HCT116 (cell line): Measurements from ENCODE around the gene HPS5. TPM values are rescaled to one million over a fixed set of nuclear protein-coding genes. Genes with fewer than 3 reads are reported as not detected.
"Not testable (repeated sequence)": the region's sequence is repeated elsewhere in the genome, so short reads cannot be mapped to it uniquely, and the experiment has no call there.

ENCODE experiments used
- ATAC-seq: fragments of 200-7000 bp; cut with Tn5 transposase; 2 replicates; pipeline ENCODE4 v1.9.1; 2020; ENCODE audit warnings: mild to moderate bottlenecking, moderate library complexity
- BruUV-seq: library from RNA; stranded (reverse); fragments of 400-500 nt; replicated peaks from 2 replicates; lab custom pipeline; 2021; lab: Mats Ljungman, UMichigan
- CTCF ChIA-PET: fragments of 300-600 bp; sonication (Branson Sonifier 250); formaldehyde crosslinking; loops from one replicate; lab custom pipeline; 2021; ENCODE audit warnings: antibody characterized with exemption; lab: Charles Lee
- POLR2A ChIA-PET: fragments of 300-600, 350-600 bp; sonication (Branson Sonifier 250); formaldehyde crosslinking; loops from one replicate; lab custom pipeline; 2021; ENCODE audit warnings: antibody characterized with exemption; lab: Charles Lee
- RAD21 ChIA-PET, 2 experiments: fragments of 300-600 bp; sonication (Branson Sonifier 250); formaldehyde crosslinking; loops; one replicate each; lab custom pipeline; 2023; ENCODE audit warnings: low total read pairs in 2 of 2; ENCODE audit not compliant: uncharacterized antibody in 2 of 2, unreplicated experiment in 2 of 2, low non-redundant PET in 1 of 2; lab: Charles Lee
- DNase-seq: peaks from one replicate; pipeline ENCODE4 v3.0.0-alpha.2; 2010; ENCODE audit warnings: low read depth, low spot score
- H2AFZ ChIP-seq: fragments of 200-600 bp; shearing (Covaris generic), sonication (generic); 2 replicates; pipeline ENCODE4 v1.6.1; 2017; ENCODE audit warnings: low read depth, mixed run types, mixed read lengths, antibody characterized with exemption, low read length; ENCODE audit not compliant: poor library complexity, severe bottlenecking
- H3K27ac ChIP-seq: 2 replicates; pipeline ENCODE4 v1.5.1; 2012; ENCODE audit warnings: low read depth, low read length
- H3K27me3 ChIP-seq: fragments of 200-600 bp; sonication (generic); 2 replicates; pipeline ENCODE4 v1.6.1; 2016; ENCODE audit warnings: mixed run types, low read length, mixed read lengths; ENCODE audit not compliant: insufficient read depth
- H3K36me3 ChIP-seq, 2 experiments: fragments of 200-500 bp in 1 of 2; fragments of 200-600 bp in 1 of 2; sonication (Bioruptor generic) in 1 of 2; sonication (generic) in 1 of 2; 2 replicates each; pipeline versions ENCODE4 v1.5.1 to v1.6.1; 2014 to 2016; ENCODE audit warnings: low read length in 2 of 2, inconsistent platforms in 1 of 2, mixed read lengths in 1 of 2, mixed run types in 1 of 2; ENCODE audit not compliant: insufficient read depth in 2 of 2, control insufficient read depth in 1 of 2
- H3K4me1 ChIP-seq, 2 experiments: fragments of 200-600 bp in 1 of 2; sonication (generic) in 1 of 2; 2 replicates each; pipeline versions ENCODE4 v1.5.1 to v1.6.1; 2012 to 2017; ENCODE audit warnings: low read length in 2 of 2, inconsistent platforms in 1 of 2, mild to moderate bottlenecking in 1 of 2, mixed read lengths in 1 of 2, mixed run types in 1 of 2, moderate library complexity in 1 of 2; ENCODE audit not compliant: insufficient read depth in 2 of 2, control insufficient read depth in 1 of 2
- H3K4me2 ChIP-seq: fragments of 200-600 bp; sonication (generic); 2 replicates; pipeline ENCODE4 v1.6.1; 2017; ENCODE audit warnings: mixed run types, low read length, mixed read lengths
- H3K4me3 ChIP-seq, 2 experiments: fragments of 200-600 bp in 1 of 2; sonication (generic) in 1 of 2; replicated peaks in 1 of 2; 2 replicates each; pipeline ENCODE4 v1.5.1; 2011 to 2016; ENCODE audit warnings: low read length in 2 of 2, control low read depth in 1 of 2, low read depth in 1 of 2, mild to moderate bottlenecking in 1 of 2, mixed read lengths in 1 of 2, mixed run types in 1 of 2
- H3K79me2 ChIP-seq: fragments of 200-600 bp; sonication (generic); 2 replicates; pipeline ENCODE4 v1.6.1; 2017; ENCODE audit warnings: mild to moderate bottlenecking, mixed run types, low read length, moderate library complexity, mixed read lengths; ENCODE audit not compliant: insufficient read depth
- H3K9ac ChIP-seq: fragments of 200-600 bp; sonication (generic); 2 replicates; pipeline ENCODE4 v1.6.1; 2016; ENCODE audit warnings: low read length, mixed read lengths
- H3K9me2 ChIP-seq: fragments of 200-600 bp; sonication (generic), shearing (Covaris generic); 2 replicates; pipeline ENCODE4 v1.6.1; 2017; ENCODE audit warnings: mixed run types, mild to moderate bottlenecking, moderate library complexity; ENCODE audit not compliant: insufficient read depth
- H3K9me3 ChIP-seq, 2 experiments: fragments of 200-500 bp in 1 of 2; fragments of 200-600 bp in 1 of 2; sonication (Bioruptor generic) in 1 of 2; sonication (generic) in 1 of 2; 2 replicates each; pipeline ENCODE4 v1.6.1; 2014 to 2017; ENCODE audit warnings: low read length in 2 of 2, mixed read lengths in 2 of 2, inconsistent platforms in 1 of 2, low read depth in 1 of 2, mild to moderate bottlenecking in 1 of 2, mixed run types in 1 of 2, moderate library complexity in 1 of 2; ENCODE audit not compliant: control insufficient read depth in 1 of 2, insufficient read depth in 1 of 2
- H4K20me1 ChIP-seq: fragments of 200-600 bp; sonication (generic), shearing (Covaris generic); 2 replicates; pipeline ENCODE4 v1.6.1; 2017; ENCODE audit warnings: mixed run types, mild to moderate bottlenecking, moderate library complexity; ENCODE audit not compliant: insufficient read depth
- CBX3 ChIP-seq: IDR thresholded peaks from 2 replicates; pipeline ENCODE4 v1.6.1; 2012; ENCODE audit warnings: low read depth
- CEBPB ChIP-seq: IDR thresholded peaks from 2 replicates; pipeline ENCODE4 v1.6.1; 2012; ENCODE audit warnings: low read depth
- CTCF ChIP-seq, 3 experiments: fragments of 200-600 bp in 1 of 3; sonication (generic) in 1 of 3; IDR thresholded peaks in 2 of 3; conservative IDR thresholded peaks in 1 of 3; 2 replicates each; pipeline ENCODE4 v1.5.1; 2012 to 2017; ENCODE audit warnings: low read depth in 2 of 3, low read length in 2 of 3, antibody characterized with exemption in 1 of 3, borderline replicate concordance in 1 of 3, control low read depth in 1 of 3, mild to moderate bottlenecking in 1 of 3, mixed read lengths in 1 of 3, mixed run types in 1 of 3, moderate library complexity in 1 of 3; ENCODE audit not compliant: insufficient read depth in 1 of 3
- ELF1 ChIP-seq: IDR thresholded peaks from 2 replicates; pipeline ENCODE4 v1.6.1; 2012; ENCODE audit warnings: low read depth, borderline replicate concordance
- MAX ChIP-seq: IDR thresholded peaks from 2 replicates; pipeline ENCODE4 v1.6.1; 2012
- POLR2AphosphoS5 ChIP-seq: IDR thresholded peaks from 2 replicates; pipeline ENCODE4 v1.6.1; 2011; ENCODE audit warnings: mild to moderate bottlenecking, low read depth, low read length, moderate library complexity
- SP1 ChIP-seq: IDR thresholded peaks from 2 replicates; pipeline ENCODE4 v1.6.1; 2012; ENCODE audit warnings: low read depth
- ZNF274 ChIP-seq: fragments of 200-500 bp; sonication (Bioruptor generic); IDR thresholded peaks from 2 replicates; pipeline ENCODE4 v1.6.1; 2014; ENCODE audit warnings: mild to moderate bottlenecking, low read depth, low read length, inconsistent platforms
- intact Hi-C: fragments of 100-400 bp; cut with micrococcal nuclease; formaldehyde crosslinking; loops from 2 replicates; pipeline ENCODE4 v1.10.0; 2022
- total RNA-seq: library from RNA; stranded (reverse); gene quantifications from one replicate; pipeline ENCODE4 v1.2.1, GENCODE V29; 2021; ENCODE audit not compliant: unreplicated experiment
- TF ChIP-seq, protein P1 (sequence below): IDR thresholded peaks from 2 replicates; pipeline ENCODE4 v1.6.1; 2012

The HPS5 gene
- total RNA-seq, 1 experiment from 2014 or later: 19.6 TPM

DNA sequence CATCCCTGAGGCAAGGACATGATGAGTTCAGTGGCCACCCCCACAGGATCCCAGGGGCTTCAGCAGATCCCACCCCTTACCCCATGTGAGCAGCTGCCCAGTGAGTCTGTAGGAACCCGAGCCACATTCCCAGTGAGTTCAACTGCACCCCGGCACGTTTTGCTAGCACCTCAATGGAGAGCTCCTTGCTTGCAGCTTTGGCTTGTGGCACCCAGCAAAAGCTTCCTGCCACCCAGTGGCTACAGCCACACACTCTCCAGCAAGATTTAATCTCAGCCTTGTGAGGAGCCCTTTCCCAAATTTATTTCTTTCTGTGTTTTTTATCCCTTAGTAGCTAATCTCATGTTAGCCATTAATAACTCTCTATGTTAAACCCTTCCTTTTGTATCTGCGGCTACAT, 51.8 kb downstream of the HPS5 start:
- POLR2A ChIA-PET: no interaction called here
- H3K27me3 ChIP-seq: no peaks in the 10 kb centered on the region
- no peaks in the 10 kb centered on the region for H3K9me2 ChIP-seq
- BruUV-seq: no TSS peak
- intact Hi-C loops: no loop called here
- H3K4me3 ChIP-seq: no peak overlapping the region
- RAD21 ChIA-PET: no interaction called here
- no peaks in the 10 kb centered on the region for H3K79me2 ChIP-seq
- no peak overlapping the region for H3K27ac ChIP-seq
- TF ChIP-seq CBX3: no peak
- no peak for TF ChIP-seq ZNF274
- TF ChIP-seq CEBPB: no peak
- TF ChIP-seq CTCF (IDR thresholded peaks at IDR 0.05 in 2 of 3, conservative IDR thresholded peaks at IDR 0.05 in 1 of 3; ENCODE audit: borderline replicate concordance in 1 of 3, insufficient read depth in 1 of 3, low read depth in 2 of 3, low read length in 2 of 3): no peak
- TF ChIP-seq, protein P1, sequence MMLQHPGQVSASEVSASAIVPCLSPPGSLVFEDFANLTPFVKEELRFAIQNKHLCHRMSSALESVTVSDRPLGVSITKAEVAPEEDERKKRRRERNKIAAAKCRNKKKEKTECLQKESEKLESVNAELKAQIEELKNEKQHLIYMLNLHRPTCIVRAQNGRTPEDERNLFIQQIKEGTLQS: no peak
- no peak for TF ChIP-seq SP1
- TF ChIP-seq POLR2AphosphoS5: no peak
- TF ChIP-seq MAX: no peak
- no peak for TF ChIP-seq ELF1
- DNase-seq (no peak), ATAC-seq (no peak)
- H3K36me3 ChIP-seq: no peaks in the 10 kb centered on the region
- H2AFZ ChIP-seq: no peak overlapping the region
- no peak overlapping the region for H3K4me2 ChIP-seq
- H3K9me3 ChIP-seq: no peaks in the 10 kb centered on the region
- no peaks in the 10 kb centered on the region for H4K20me1 ChIP-seq
- no peaks in the 10 kb centered on the region for H3K4me1 ChIP-seq
- no peak overlapping the region for H3K9ac ChIP-seq
- CTCF ChIA-PET: interaction anchor here (1.0 kb wide), 1 partner anchor 26 kb away, joined by 4 read pairs; no protein-coding TSS in a partner anchor

DNA sequence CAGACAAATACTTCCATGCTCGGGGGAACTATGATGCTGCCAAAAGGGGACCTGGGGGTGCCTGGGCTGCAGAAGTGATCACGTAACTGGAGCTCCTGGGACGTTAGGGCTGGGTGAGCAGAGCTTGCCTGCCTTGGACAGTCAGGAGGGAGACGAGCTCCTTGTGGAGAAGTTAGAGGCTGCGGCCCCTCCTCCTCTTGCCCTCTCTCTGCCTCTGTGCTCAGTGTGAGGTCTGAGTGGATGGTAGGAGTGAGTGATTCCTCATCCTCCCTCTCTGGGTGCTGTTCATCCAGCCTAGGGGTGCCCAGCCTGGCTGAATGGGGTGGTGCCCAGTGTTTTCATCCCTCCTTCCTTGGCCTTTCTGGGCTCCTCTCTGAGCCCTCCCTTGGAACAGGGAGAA, 52.7 kb downstream of the HPS5 start:
- POLR2A ChIA-PET, H3K4me1 ChIP-seq, H3K27me3 ChIP-seq, BruUV-seq, H4K20me1 ChIP-seq, DNase-seq, H3K4me3 ChIP-seq, H2AFZ ChIP-seq, RAD21 ChIA-PET, H3K9ac ChIP-seq, H3K9me3 ChIP-seq, H3K27ac ChIP-seq, intact Hi-C loops, H3K9me2 ChIP-seq, H3K4me2 ChIP-seq, CTCF ChIA-PET, H3K79me2 ChIP-seq, H3K36me3 ChIP-seq: not testable (repeated sequence)
- 0 out of 2 replicates have a peak, but pooled peaks have one; percentile 22 for ATAC-seq

GRCh38 chr11:18267335-18268133, 54.4 kb downstream of the HPS5 start:
- POLR2A ChIA-PET, CTCF ChIA-PET, H3K4me3 ChIP-seq, H3K9ac ChIP-seq, H3K27ac ChIP-seq, H3K9me2 ChIP-seq, H3K27me3 ChIP-seq, RAD21 ChIA-PET, H3K79me2 ChIP-seq, H2AFZ ChIP-seq, H3K36me3 ChIP-seq, BruUV-seq, H3K9me3 ChIP-seq, DNase-seq, H3K4me1 ChIP-seq, H3K4me2 ChIP-seq, H4K20me1 ChIP-seq, intact Hi-C loops: not testable (repeated sequence)
- ATAC-seq: 0 out of 2 replicates have a peak, but pooled peaks have one; percentile 26
